ENCODE measurements around the gene CNKSR3.

- TF ChIP-seq ATF2 (IDR thresholded peaks at IDR 0.05; ENCODE audit: low read length) (no peak), CTCF (IDR thresholded peaks at IDR 0.05; ENCODE audit: control extremely low read depth in 1 of 3, insufficient read depth in 1 of 3, low read depth in 1 of 3, low read length in 3 of 3) (no peak), KDM1A (IDR thresholded peaks at IDR 0.05; ENCODE audit: borderline replicate concordance, low read length) (no peak), BCL11A (IDR thresholded peaks at IDR 0.05; ENCODE audit: low read depth in 2 of 2, low read length in 2 of 2) (no peak), EZH2 (IDR thresholded peaks at IDR 0.05; ENCODE audit: low read depth, low read length, severe bottlenecking) (no peak), GABPA (IDR thresholded peaks at IDR 0.05; ENCODE audit: borderline replicate concordance, insufficient read depth, low read length) (no peak), PHF8 (conservative IDR thresholded peaks at IDR 0.05; ENCODE audit: low read depth, low read length) (no peak), POLR2AphosphoS5 (IDR thresholded peaks at IDR 0.05; ENCODE audit: low read depth, low read length) (no peak), NRF1 (IDR thresholded peaks at IDR 0.05; ENCODE audit: low read depth, low read length) (no peak), EGR1 (IDR thresholded peaks at IDR 0.05; ENCODE audit: borderline replicate concordance, low read depth, low read length) (no peak), KDM5A (IDR thresholded peaks at IDR 0.05; ENCODE audit: low read length) (no peak), TAF1 (IDR thresholded peaks at IDR 0.05; ENCODE audit: low read depth, low read length) (no peak)
These were observed 41.7 kb downstream of the CNKSR3 start for GRCh38 chr6:154468760-154469159.
